Endothelial cell of umbilical vein (primary cell): ENCODE data around the gene CENPF. TPM values are rescaled to one million over a fixed set of nuclear protein-coding genes. Genes with fewer than 3 reads are reported as not detected.

Source experiments
- BruUV-seq: library from RNA; stranded (reverse); fragments of 400-500 nt; replicated peaks from 2 replicates; lab custom pipeline; 2021; lab: Mats Ljungman, UMichigan
- CTCF ChIA-PET: fragments of 300-600, 350-600 bp; sonication (Branson Sonifier 250); formaldehyde crosslinking; loops from one replicate; lab custom pipeline; 2021; ENCODE audit warnings: antibody characterized with exemption, inconsistent platforms; lab: Charles Lee
- POLR2A ChIA-PET: fragments of 300-600, 350-600 bp; sonication (Branson Sonifier 250); formaldehyde crosslinking; loops from one replicate; lab custom pipeline; 2021; ENCODE audit warnings: antibody characterized with exemption, inconsistent platforms; lab: Charles Lee
- DNase-seq: peaks from one replicate; pipeline ENCODE4 v3.0.0-alpha.2; 2011; ENCODE audit warnings: low read depth, low spot score
- FAIRE-seq: peaks from 2 replicates; lab custom pipeline; 2011; peaks lifted over from hg19 to GRCh38; lab: Jason Lieb, UNC
- H2AFZ ChIP-seq: 2 replicates; pipeline ENCODE4 v1.6.0; 2012; ENCODE audit warnings: low read depth, low read length, control low read depth, inconsistent platforms
- H3K27ac ChIP-seq: 2 replicates; pipeline ENCODE4 v1.5.1; 2011; ENCODE audit warnings: low read depth, mild to moderate bottlenecking, control low read depth, low read length, moderate library complexity; ENCODE audit not compliant: insufficient read depth
- H3K27me3 ChIP-seq, 2 experiments: 2 replicates each; pipeline versions ENCODE4 v1.6.0 to v1.6.1; 2011; ENCODE audit warnings: low read length in 2 of 2, mixed read lengths in 1 of 2; ENCODE audit not compliant: control insufficient read depth in 2 of 2, insufficient read depth in 2 of 2
- H3K36me3 ChIP-seq, 2 experiments: 2 replicates in 1 of 2; 3 replicates in 1 of 2; pipeline ENCODE4 v1.5.1; 2011; ENCODE audit warnings: low read length in 2 of 2, mild to moderate bottlenecking in 1 of 2, moderate library complexity in 1 of 2; ENCODE audit not compliant: control insufficient read depth in 2 of 2, insufficient read depth in 2 of 2; ENCODE audit errors: extremely low read depth in 1 of 2
- H3K4me1 ChIP-seq: 3 replicates; pipeline ENCODE4 v1.5.1; 2011; ENCODE audit warnings: mild to moderate bottlenecking, low read length; ENCODE audit not compliant: control insufficient read depth, insufficient read depth; ENCODE audit errors: extremely low read depth
- H3K4me2 ChIP-seq: 2 replicates; pipeline ENCODE4 v1.6.1; 2011; ENCODE audit warnings: low read length, control low read depth, mixed read lengths; ENCODE audit not compliant: insufficient read depth
- H3K4me3 ChIP-seq, 3 experiments: fragments of 200-600 bp in 1 of 3; sonication (generic), shearing (Covaris generic) in 1 of 3; replicated peaks in 1 of 3; 2 replicates each; pipeline ENCODE4 v1.5.1; 2011 to 2016; ENCODE audit warnings: control low read depth in 3 of 3, low read length in 3 of 3, mild to moderate bottlenecking in 2 of 3, inconsistent platforms in 1 of 3, low read depth in 1 of 3, moderate library complexity in 1 of 3; ENCODE audit not compliant: insufficient read depth in 1 of 3
- H3K79me2 ChIP-seq: 2 replicates; pipeline ENCODE4 v1.6.0; 2012; ENCODE audit warnings: low read length, inconsistent platforms; ENCODE audit not compliant: control insufficient read depth, insufficient read depth
- H3K9ac ChIP-seq: replicated peaks from 2 replicates; pipeline ENCODE3; 2011; ENCODE audit warnings: low read length, control low read depth; ENCODE audit not compliant: insufficient read depth; ENCODE audit errors: extremely low read depth
- H3K9me1 ChIP-seq: replicated peaks from 3 replicates; pipeline ENCODE4 v1.6.0; 2011; ENCODE audit warnings: mild to moderate bottlenecking, low read length; ENCODE audit not compliant: control insufficient read depth, insufficient read depth; ENCODE audit errors: extremely low read depth
- H3K9me3 ChIP-seq: replicated peaks from 2 replicates; pipeline ENCODE4 v1.5.1; 2012; ENCODE audit warnings: low read length, inconsistent platforms; ENCODE audit not compliant: control insufficient read depth, insufficient read depth
- H4K20me1 ChIP-seq: replicated peaks from 2 replicates; pipeline ENCODE3; 2011; ENCODE audit warnings: mild to moderate bottlenecking, low read length; ENCODE audit not compliant: control insufficient read depth, insufficient read depth; ENCODE audit errors: extremely low read depth
- CTCF ChIP-seq, 2 donors: IDR thresholded peaks; 1 replicate in 1 of 2; 2 replicates in 1 of 2; pipeline ENCODE4 v1.5.1; 2011; ENCODE audit warnings: low read length in 2 of 2, mild to moderate bottlenecking in 2 of 2, moderate library complexity in 2 of 2, control low read depth in 1 of 2, inconsistent platforms in 1 of 2, low read depth in 1 of 2; ENCODE audit not compliant: insufficient read depth in 1 of 2; ENCODE audit errors: extremely low read depth in 1 of 2
- EZH2 ChIP-seq: IDR thresholded peaks from 2 replicates; pipeline ENCODE4 v1.6.1; 2012; ENCODE audit warnings: borderline replicate concordance, low read depth, mild to moderate bottlenecking, moderate library complexity, low read length, inconsistent platforms; ENCODE audit not compliant: severe bottlenecking
- FOS ChIP-seq: IDR thresholded peaks from 2 replicates; pipeline ENCODE4 v1.6.1; 2011; ENCODE audit warnings: mild to moderate bottlenecking, low read length, moderate library complexity, borderline replicate concordance; ENCODE audit not compliant: insufficient read depth
- GATA2 ChIP-seq: IDR thresholded peaks from 2 replicates; pipeline ENCODE4 v1.7.0; 2011; ENCODE audit warnings: low read depth, mild to moderate bottlenecking, moderate library complexity, mixed read lengths, low read length; ENCODE audit not compliant: insufficient read length, insufficient read depth
- JUN ChIP-seq: IDR thresholded peaks from 2 replicates; pipeline ENCODE4 v1.6.1; 2011; ENCODE audit warnings: borderline replicate concordance, low read depth; ENCODE audit not compliant: insufficient read length, insufficient read depth
- MAX ChIP-seq: IDR thresholded peaks from 2 replicates; pipeline ENCODE4 v1.6.1; 2011; ENCODE audit not compliant: insufficient read depth, insufficient read length
- MYC ChIP-seq: IDR thresholded peaks from one replicate; pipeline ENCODE4 v1.6.1; 2011; ENCODE audit warnings: mild to moderate bottlenecking, low read depth, low read length
- POLR2A ChIP-seq: IDR thresholded peaks from 2 replicates; pipeline ENCODE4 v1.6.1; 2012; ENCODE audit warnings: low read depth, mild to moderate bottlenecking, control low read depth, low read length
- POLR2AphosphoS5 ChIP-seq: IDR thresholded peaks from 2 replicates; pipeline ENCODE4 v1.6.1; 2012; ENCODE audit warnings: low read depth, mild to moderate bottlenecking, control low read depth, low read length, moderate library complexity; ENCODE audit not compliant: insufficient read depth
- dilution Hi-C: fragments of 300-500 bp; cut with MboI; formaldehyde crosslinking; loops from one replicate; pipeline ENCODE4 v1.15.0; 2019; ENCODE audit warnings: low sequenced_read_pairs; ENCODE audit not compliant: extremely low pct_ligation_motif_present
- intact Hi-C: fragments of 100-400 bp; cut with micrococcal nuclease; formaldehyde crosslinking; loops from one replicate; pipeline ENCODE4 v1.10.0; 2022
- polyA plus RNA-seq, 4 experiments: library from polyadenylated mRNA; depleted of rRNA in 3 of 4; stranded (reverse) in 3 of 4; unstranded in 1 of 4; fragments of >200 nt; gene quantifications; 2 replicates each; pipeline versions ENCODE4 v1.2.1 to v1.2.3, GENCODE V29; 2011 to 2012; ENCODE audit warnings: missing spikeins in 1 of 4
- total RNA-seq: library from RNA; stranded (reverse); gene quantifications from 2 replicates; pipeline ENCODE4 v1.2.3, GENCODE V29; 2021

CENPF gene
- total and polyA plus RNA-seq, 2 donors (not counting 3 experiments of a cell fraction or from before 2014, with no cell fraction given) = 6.4 to 66.2 TPM

- no peaks in the 10 kb centered on the region for H3K27me3 ChIP-seq
- BruUV-seq = no TSS peak
- H2AFZ ChIP-seq = no peak overlapping the region
- intact Hi-C loops (no loop called here), dilution Hi-C loops (no loop called here)
- DNase-seq (no peak), FAIRE-seq (no peak)
- TF ChIP-seq CTCF (IDR thresholded peaks at IDR 0.05; ENCODE audit: extremely low read depth in 1 of 2, insufficient read depth in 1 of 2, low read depth in 1 of 2, low read length in 2 of 2) = no peak
- no peak for TF ChIP-seq MYC
- no peak for TF ChIP-seq MAX
- TF ChIP-seq JUN = no peak
- TF ChIP-seq POLR2AphosphoS5 = no peak
- no peak for TF ChIP-seq EZH2
- no peak for TF ChIP-seq POLR2A
- no peak for TF ChIP-seq FOS
- no peak for TF ChIP-seq GATA2
- H3K9ac ChIP-seq = no peak overlapping the region
- peaks cover 5% of the 10 kb centered on the region for H3K79me2 ChIP-seq
- H3K9me1 ChIP-seq = no peaks in the 10 kb centered on the region
- H3K4me3 ChIP-seq = no peak overlapping the region
- H3K27ac ChIP-seq = no peak overlapping the region
- no peak overlapping the region for H3K4me2 ChIP-seq
- CTCF ChIA-PET = interaction anchor here (1.3 to 1.8 kb wide), 3 partner anchors 490 to 869 kb away, joined by 3 to 10 read pairs (median 6); no protein-coding TSS in a partner anchor
- H3K4me1 ChIP-seq = no peaks in the 10 kb centered on the region
- no peaks in the 10 kb centered on the region for H4K20me1 ChIP-seq
- POLR2A ChIA-PET = no interaction called here
- H3K9me3 ChIP-seq = no peaks in the 10 kb centered on the region
- peaks cover 0 to 31% of the 10 kb centered on the region in 2 experiments for H3K36me3 ChIP-seq
These were observed 55.2 kb downstream of the CENPF start for GRCh38 chr1:214658175-214658574.
